ENCODE measurements around the gene LCA5L. TPM values are rescaled to one million over a fixed set of nuclear protein-coding genes. Genes with fewer than 3 reads are reported as not detected.
A peak's percentile ranks its signal among the peaks of the same experiment; 100 is the strongest.

The LCA5L gene
- total RNA-seq, 1 experiment from 2014 or later, result 0.46 TPM

GRCh38 chr21:39467746-39468145, 22.2 kb upstream of the LCA5L start:
- Histone ChIP-seq H2BK15ac (ENCODE audit: low read depth, low read length) (no peak overlapping the region; the same call in 1 of the 2 replicates), H2BK20ac (ENCODE audit: low read depth, low read length, poor library complexity, severe bottlenecking) (no peak overlapping the region), H3K14ac (ENCODE audit: insufficient read depth, low read length) (peak overlapping the region; percentile 47; the same call in 1 of the 2 replicates), H3K9ac (ENCODE audit: extremely low read depth, insufficient read length, low read length) (no peak overlapping the region), H4K20me1 (ENCODE audit: control insufficient read depth, insufficient read depth, insufficient read length) (no peaks in the 10 kb centered on the region), H3K27me3 (ENCODE audit: insufficient read depth, low read length) (no peaks in the 10 kb centered on the region), H3T11ph (ENCODE audit: low read length) (no peak overlapping the region), H4K8ac (replicated peaks; ENCODE audit: insufficient read length, low read depth, low read length) (no peak overlapping the region), H3K79me1 (ENCODE audit: insufficient read depth, low read depth, low read length, poor library complexity, severe bottlenecking) (no peaks in the 10 kb centered on the region), H2BK5ac (ENCODE audit: insufficient read length, low read length) (no peak overlapping the region), H3K18ac (ENCODE audit: insufficient read length, low read depth, low read length) (no peak overlapping the region), H4K5ac (ENCODE audit: insufficient read length, low read depth, low read length) (no peak overlapping the region), H4K91ac (ENCODE audit: insufficient read length, low read depth, low read length) (no peak overlapping the region), H3K56ac (ENCODE audit: insufficient read length, low read depth, low read length) (no peak overlapping the region), H2BK120ac (ENCODE audit: low read depth, low read length, poor library complexity, severe bottlenecking) (no peak overlapping the region), H3K23ac (ENCODE audit: insufficient read length, low read depth, low read length) (no peak overlapping the region), H3K4me2 (ENCODE audit: insufficient read depth, insufficient read length, low read length) (no peak overlapping the region), H3K4me1 (ENCODE audit: insufficient read depth, low read length) (no peaks in the 10 kb centered on the region; the same call in 1 of the 2 replicates), H3K9me3 (ENCODE audit: control insufficient read depth, low read depth, low read length) (no peaks in the 10 kb centered on the region), H3K79me2 (ENCODE audit: insufficient read depth, low read length) (no peaks in the 10 kb centered on the region; the same call in 1 of the 2 replicates), H2AFZ (ENCODE audit: low read length) (no peak overlapping the region), H3K4ac (ENCODE audit: low read depth, low read length) (no peak overlapping the region), H2AK5ac (ENCODE audit: insufficient read length, low read length) (no peak overlapping the region), H3K27ac (ENCODE audit: insufficient read length, low read depth, low read length) (no peak overlapping the region), H3K23me2 (ENCODE audit: insufficient read length, low read depth, low read length, poor library complexity, severe bottlenecking) (no peaks in the 10 kb centered on the region), H2BK12ac (ENCODE audit: insufficient read length, low read depth, low read length) (no peak overlapping the region)
- peaks cover 13 to 21% of the 10 kb centered on the region in 2 experiments for H3K4me1 Mint-ChIP-seq
- H3K27ac Mint-ChIP-seq, result peak overlapping the region in 1 of 3 experiments; percentile 26; a peak in 1 of 7 replicates
- no peaks in the 10 kb centered on the region; a peak in 1 of 7 replicates for H3K36me3 Mint-ChIP-seq (ENCODE audit: insufficient read depth in 1 of 3, low read depth in 3 of 3)
- H3K9me3 Mint-ChIP-seq, result no peaks in the 10 kb centered on the region
- no peak for TF ChIP-seq CTCF (conservative IDR thresholded peaks at IDR 0.05)
- no peak for DNase-seq
- H3K27me3 Mint-ChIP-seq (ENCODE audit: low read depth), result no peaks in the 10 kb centered on the region
- WGBS (ENCODE audit: extremely low coverage, insufficient read length, low lambda C conversion rate), result no CpG with 5 or more reads among the region's 3 CpGs
- no peak overlapping the region for H3K4me3 Mint-ChIP-seq

Data from H9 (cell line).